Naive B cell (primary cell): ENCODE results near the gene METRNL. TPM values are rescaled to one million over a fixed set of nuclear protein-coding genes. Genes with fewer than 3 reads are reported as not detected.
"Not testable (repeated sequence)": the region's sequence is repeated elsewhere in the genome, so short reads cannot be mapped to it uniquely, and the experiment has no call there.

Experiments used
- ATAC-seq, 2 donors: fragments of 150-1000 bp; cut with Tn5 transposase; 2 replicates each; pipeline ENCODE4 v1.10.0; 2021; ENCODE audit warnings: low read depth in 2 of 2, mild to moderate bottlenecking in 2 of 2, moderate library complexity in 2 of 2
- DNase-seq: peaks from one replicate; pipeline ENCODE4 v3.0.0; 2022
- H3K27ac Mint-ChIP-seq, 6 donors: one replicate each; pipeline ENCODE4 v1.8.0; 2020 to 2022; ENCODE audit warnings: mild to moderate bottlenecking in 6 of 6, mixed read lengths in 6 of 6, moderate library complexity in 5 of 6, inconsistent platforms in 2 of 6
- H3K27me3 Mint-ChIP-seq, 3 donors: one replicate each; pipeline ENCODE4 v1.8.0; 2021 to 2022; ENCODE audit warnings: mixed read lengths in 3 of 3, mild to moderate bottlenecking in 1 of 3
- H3K36me3 Mint-ChIP-seq, 2 donors: one replicate each; pipeline ENCODE4 v1.8.0; 2020 to 2022; ENCODE audit warnings: mixed read lengths in 2 of 2, inconsistent platforms in 1 of 2, mild to moderate bottlenecking in 1 of 2
- H3K4me1 Mint-ChIP-seq, 3 donors: one replicate each; pipeline ENCODE4 v1.8.0; 2020 to 2022; ENCODE audit warnings: mixed read lengths in 3 of 3, inconsistent platforms in 1 of 3, mild to moderate bottlenecking in 1 of 3, moderate library complexity in 1 of 3
- H3K4me3 Mint-ChIP-seq, 8 donors: one replicate each; pipeline ENCODE4 v1.8.0; 2020 to 2022; ENCODE audit warnings: mild to moderate bottlenecking in 8 of 8, mixed read lengths in 8 of 8, moderate library complexity in 8 of 8, inconsistent platforms in 2 of 8
- H3K9me3 Mint-ChIP-seq, 7 donors: one replicate each; pipeline ENCODE4 v1.8.0; 2020 to 2022; ENCODE audit warnings: mixed read lengths in 7 of 7, mild to moderate bottlenecking in 5 of 7, inconsistent platforms in 2 of 7, moderate library complexity in 1 of 7
- polyA plus RNA-seq, 6 donors: library from polyadenylated mRNA; unstranded; fragments of 300-500 nt; fragmentation: Illumina TruSeq; gene quantifications; one replicate each; pipeline ENCODE4 v1.2.3, GENCODE V29; 2021; ENCODE audit warnings: low read depth in 6 of 6

The METRNL gene
- polyA plus RNA-seq, 6 donors from 2014 or later = 0.69 to 4.5 (median 1.4) TPM

- ATAC-seq = no peak
- DNase-seq = no peak
- Mint-ChIP-seq H3K4me1 (no peaks in the 10 kb centered on the region), H3K27ac (no peak overlapping the region), H3K4me3 (no peak overlapping the region), H3K36me3 (peaks cover 0 to 7% of the 10 kb centered on the region in 2 donors), H3K9me3 (peaks cover 3 to 17% (median 7%) of the 10 kb centered on the region in 7 donors), H3K27me3 (peaks cover 0 to 19% (median 8%) of the 10 kb centered on the region in 3 donors)
Measured at GRCh38 chr17:83138820-83139219, 59.4 kb downstream of the METRNL start.

- H3K27ac Mint-ChIP-seq, H3K36me3 Mint-ChIP-seq, H3K4me1 Mint-ChIP-seq, H3K4me3 Mint-ChIP-seq, DNase-seq, ATAC-seq: not testable (repeated sequence)
- Mint-ChIP-seq H3K9me3 (peaks cover 3 to 17% (median 7%) of the 10 kb centered on the region in 7 donors), H3K27me3 (peaks cover 0 to 19% (median 15%) of the 10 kb centered on the region in 3 donors)
Measured at GRCh38 chr17:83139541-83140248, 60.3 kb downstream of the METRNL start.

- not testable (repeated sequence) for H3K36me3 Mint-ChIP-seq, DNase-seq, H3K27ac Mint-ChIP-seq
Measured at GRCh38 chr17:83140249-83140566, 60.8 kb downstream of the METRNL start.

GRCh38 chr17:83142619-83143018, 63.2 kb downstream of the METRNL start:
- DNase-seq (no peak), ATAC-seq (no peak)
- Mint-ChIP-seq H3K36me3 (peaks cover 0 to 7% of the 10 kb centered on the region in 2 donors), H3K27me3 (peaks cover 16 to 20% (median 18%) of the 10 kb centered on the region in 3 donors), H3K9me3 (peaks cover 3 to 17% (median 7%) of the 10 kb centered on the region in 7 donors), H3K27ac (no peak overlapping the region), H3K4me3 (no peak overlapping the region), H3K4me1 (no peaks in the 10 kb centered on the region)

More at GRCh38 chr17:83140249-83140566, 60.8 kb downstream of the METRNL start:
- Mint-ChIP-seq H3K9me3 (peaks cover 3 to 17% (median 7%) of the 10 kb centered on the region in 7 donors), H3K27me3 (peaks cover 1 to 22% (median 20%) of the 10 kb centered on the region in 3 donors)
- H3K4me3 Mint-ChIP-seq, ATAC-seq, H3K4me1 Mint-ChIP-seq: not testable (repeated sequence)

GRCh38 chr17:83143817-83144231, 64.4 kb downstream of the METRNL start:
- DNase-seq = no peak
- Mint-ChIP-seq H3K4me3 (no peak overlapping the region), H3K36me3 (peaks cover 0 to 7% of the 10 kb centered on the region in 2 donors), H3K27me3 (peaks cover 18 to 20% (median 19%) of the 10 kb centered on the region in 3 donors), H3K4me1 (no peaks in the 10 kb centered on the region), H3K27ac (peak overlapping the region in 1 of 6 donors; percentile 36), H3K9me3 (peaks cover 3 to 17% (median 7%) of the 10 kb centered on the region in 7 donors)
- ATAC-seq = no peak

Other genes starting within 250 kb of the METRNL start
- under 1 TPM in 1 of 6 donors, not detected in 5; 0.12 TPM for gene ZNF750, start 239.6 kb upstream of the METRNL start, polyA plus RNA-seq